HG02571 (cell line): Measurements from ENCODE around the gene ATP8B2.
"Not testable (repeated sequence)": the region's sequence is repeated elsewhere in the genome, so short reads cannot be mapped to it uniquely, and the experiment has no call there.

Experiments
- ATAC-seq: cut with Tn5 transposase; IDR thresholded peaks from one replicate; pipeline ENCODE4 v1.9.1; 2021; ENCODE audit warnings: mild to moderate bottlenecking, moderate library complexity; ENCODE audit not compliant: unreplicated experiment

Gene ATP8B2

GRCh38 chr1:154344977-154345837, 19.9 kb downstream of the ATP8B2 start:
- ATAC-seq: no peak

GRCh38 chr1:154346276-154346917, 21.1 kb downstream of the ATP8B2 start:
- ATAC-seq: no peak

GRCh38 chr1:154347961-154348360, 22.6 kb downstream of the ATP8B2 start:
- ATAC-seq: no peak

- ATAC-seq: no peak
Measured at GRCh38 chr1:154348429-154349076, 23.2 kb downstream of the ATP8B2 start.

GRCh38 chr1:154349121-154349520, 23.8 kb downstream of the ATP8B2 start:
- ATAC-seq: no peak

GRCh38 chr1:154350383-154350782, 25.1 kb downstream of the ATP8B2 start:
- no peak for ATAC-seq

- ATAC-seq: no peak
Measured at GRCh38 chr1:154351363-154352068, 26.2 kb downstream of the ATP8B2 start.

- ATAC-seq: no peak
Measured at GRCh38 chr1:154352245-154352580, 26.9 kb downstream of the ATP8B2 start.

- ATAC-seq: no peak
Measured at GRCh38 chr1:154352581-154353459, 27.5 kb downstream of the ATP8B2 start.

- no peak for ATAC-seq
Measured at GRCh38 chr1:154353460-154353904, 28.2 kb downstream of the ATP8B2 start.

- ATAC-seq: no peak
Measured at GRCh38 chr1:154353966-154354365, 28.6 kb downstream of the ATP8B2 start.

GRCh38 chr1:154358519-154358918, 33.2 kb downstream of the ATP8B2 start:
- no peak for ATAC-seq

GRCh38 chr1:154360288-154360687, 35.0 kb downstream of the ATP8B2 start:
- no peak for ATAC-seq

GRCh38 chr1:154360881-154361280, 35.6 kb downstream of the ATP8B2 start:
- ATAC-seq: not testable (repeated sequence)

- ATAC-seq: no peak
Measured at GRCh38 chr1:154361357-154361756, 36.0 kb downstream of the ATP8B2 start.

- no peak for ATAC-seq
Measured at GRCh38 chr1:154371436-154371835, 46.1 kb downstream of the ATP8B2 start.

GRCh38 chr1:154373777-154374357, 48.5 kb downstream of the ATP8B2 start:
- ATAC-seq: not testable (repeated sequence)

GRCh38 chr1:154379301-154379700, 54.0 kb downstream of the ATP8B2 start:
- no peak for ATAC-seq

GRCh38 chr1:154384650-154385489, 59.5 kb downstream of the ATP8B2 start:
- no peak for ATAC-seq
